Measurements from ENCODE around the gene CD37.
"Not testable (repeated sequence)": the region's sequence is repeated elsewhere in the genome, so short reads cannot be mapped to it uniquely, and the experiment has no call there.

Gene CD37

GRCh38 chr19:49335071-49335783 is at the start of gene CD37:
TSS of gene CD37 (plus strand) at chr19:49335406. CDS start at chr19:49335541, 135 bp downstream.
- no peak for DNase-seq (ENCODE audit: low spot score)

GRCh38 chr19:49287141-49287770 is 48.0 kb upstream of the CD37 start:
- no peak for DNase-seq (ENCODE audit: low spot score)

- not testable (repeated sequence) for DNase-seq (ENCODE audit: low spot score)
Measured at GRCh38 chr19:49288205-49288604, 47.0 kb upstream of the CD37 start.

- DNase-seq (ENCODE audit: low spot score), result not testable (repeated sequence)
Measured at GRCh38 chr19:49289286-49289685, 45.9 kb upstream of the CD37 start.

GRCh38 chr19:49290517-49290916 is 44.7 kb upstream of the CD37 start:
- no peak for DNase-seq (ENCODE audit: low spot score)

- no peak for DNase-seq (ENCODE audit: low spot score)
Measured at GRCh38 chr19:49294401-49294800, 40.8 kb upstream of the CD37 start.

- DNase-seq (ENCODE audit: low spot score), result no peak
Measured at GRCh38 chr19:49295208-49295880, 39.9 kb upstream of the CD37 start.

GRCh38 chr19:49297403-49297802 is 37.8 kb upstream of the CD37 start:
- DNase-seq (ENCODE audit: low spot score), result no peak

- not testable (repeated sequence) for DNase-seq (ENCODE audit: low spot score)
Measured at GRCh38 chr19:49298653-49299052, 36.6 kb upstream of the CD37 start.

- peak; percentile 74 for DNase-seq (ENCODE audit: low spot score)
Measured at GRCh38 chr19:49301165-49301865, 33.9 kb upstream of the CD37 start.

GRCh38 chr19:49301866-49302252 is 33.3 kb upstream of the CD37 start:
- DNase-seq (ENCODE audit: low spot score), result no peak

- DNase-seq (ENCODE audit: low spot score), result not testable (repeated sequence)
Measured at GRCh38 chr19:49306734-49307133, 28.5 kb upstream of the CD37 start.

GRCh38 chr19:49309087-49309486 is 26.1 kb upstream of the CD37 start:
- no peak for DNase-seq (ENCODE audit: low spot score)

GRCh38 chr19:49315111-49315510 is 20.1 kb upstream of the CD37 start:
- DNase-seq (ENCODE audit: low spot score), result no peak

GRCh38 chr19:49316284-49316683 is 18.9 kb upstream of the CD37 start:
- no peak for DNase-seq (ENCODE audit: low spot score)

- DNase-seq (ENCODE audit: low spot score), result no peak
Measured at GRCh38 chr19:49318296-49318695, 16.9 kb upstream of the CD37 start.

GRCh38 chr19:49324801-49325576 is 10.2 kb upstream of the CD37 start, which contains the start of gene SLC6A16:
TSS of gene SLC6A16 (minus strand) at chr19:49325191. CDS start at chr19:49311347, 13,844 bp downstream.
- DNase-seq (ENCODE audit: low spot score), result no peak

GRCh38 chr19:49325756-49326155 is 9.4 kb upstream of the CD37 start:
- not testable (repeated sequence) for DNase-seq (ENCODE audit: low spot score)

- no peak for DNase-seq (ENCODE audit: low spot score)
Measured at GRCh38 chr19:49326165-49326704, 9.0 kb upstream of the CD37 start.

- peak; percentile 28 for DNase-seq (ENCODE audit: low spot score)
Measured at GRCh38 chr19:49327878-49328544, 7.2 kb upstream of the CD37 start.

GRCh38 chr19:49328741-49329140 is 6.5 kb upstream of the CD37 start:
- DNase-seq (ENCODE audit: low spot score), result no peak
